DOHH2 (cell line): ENCODE results near the gene TWIST2.

Source experiments
- H3F3A ChIP-seq: fragments of 200-600 bp; sonication (generic), shearing (Covaris generic); 2 replicates; pipeline ENCODE4 v1.6.0; 2016; ENCODE audit warnings: antibody characterized with exemption, mild to moderate bottlenecking; ENCODE audit not compliant: control insufficient read depth, insufficient read depth
- H3K27ac ChIP-seq: fragments of 200-600 bp; sonication (generic); 2 replicates; pipeline ENCODE4 v1.5.1; 2014; ENCODE audit warnings: low read depth, mild to moderate bottlenecking, low read length, moderate library complexity
- H3K27me3 ChIP-seq: fragments of 200-600 bp; sonication (generic); 2 replicates; pipeline ENCODE4 v1.6.1; 2014; ENCODE audit warnings: mild to moderate bottlenecking, low read length, mixed read lengths; ENCODE audit not compliant: control insufficient read depth
- H3K36me3 ChIP-seq: fragments of 200-600 bp; sonication (generic); 2 replicates; pipeline ENCODE4 v1.6.1; 2014; ENCODE audit warnings: mild to moderate bottlenecking, low read length, moderate library complexity, mixed read lengths; ENCODE audit not compliant: control insufficient read depth
- H3K4me1 ChIP-seq: fragments of 200-600 bp; sonication (generic); 2 replicates; pipeline ENCODE4 v1.6.1; 2014; ENCODE audit warnings: mild to moderate bottlenecking, low read length, mixed read lengths; ENCODE audit not compliant: control insufficient read depth
- H3K4me2 ChIP-seq: fragments of 200-600 bp; sonication (generic); 2 replicates; pipeline ENCODE4 v1.6.0; 2014; ENCODE audit warnings: mild to moderate bottlenecking, low read length, moderate library complexity
- H3K4me3 ChIP-seq: fragments of 200-600 bp; sonication (generic); 2 replicates; pipeline ENCODE4 v1.5.1; 2014; ENCODE audit warnings: mild to moderate bottlenecking, low read length, mixed read lengths
- H3K79me2 ChIP-seq: fragments of 200-600 bp; sonication (generic); 2 replicates; pipeline ENCODE4 v1.6.1; 2014; ENCODE audit warnings: mild to moderate bottlenecking, low read length, mixed read lengths; ENCODE audit not compliant: control insufficient read depth
- H3K9me2 ChIP-seq: fragments of 200-600 bp; sonication (generic); replicated peaks from 2 replicates; pipeline ENCODE4 v1.6.1; 2014; ENCODE audit warnings: mild to moderate bottlenecking, low read length, mixed read lengths; ENCODE audit not compliant: control insufficient read depth
- H3K9me3 ChIP-seq: fragments of 200-600 bp; sonication (generic); 2 replicates; pipeline ENCODE4 v1.6.1; 2014; ENCODE audit warnings: antibody characterized with exemption, low read length, mixed read lengths; ENCODE audit not compliant: control insufficient read depth, insufficient read depth
- H4K20me1 ChIP-seq: fragments of 200-600 bp; sonication (generic); 2 replicates; pipeline ENCODE4 v1.6.0; 2014; ENCODE audit warnings: low read depth, mild to moderate bottlenecking, antibody characterized with exemption, low read length, moderate library complexity; ENCODE audit not compliant: control insufficient read depth, insufficient read depth
- CTCF ChIP-seq: fragments of 200-600 bp; sonication (generic); IDR thresholded peaks from one replicate; pipeline ENCODE4 v1.5.1; 2014; ENCODE audit warnings: antibody characterized with exemption, mild to moderate bottlenecking, low read depth, low read length; ENCODE audit not compliant: poor library complexity, severe bottlenecking
- EZH2phosphoT487 ChIP-seq: fragments of 200-600 bp; sonication (generic); IDR thresholded peaks from 2 replicates; pipeline ENCODE4 v1.6.1; 2017; ENCODE audit warnings: borderline replicate concordance, mild to moderate bottlenecking, antibody characterized with exemption, low read length, moderate library complexity, mixed read lengths

TWIST2 gene

GRCh38 chr2:238862701-238863100 is 14.8 kb downstream of the TWIST2 start:
- H3F3A ChIP-seq = no peaks in the 10 kb centered on the region
- no peak overlapping the region for H3K4me3 ChIP-seq
- no peak for TF ChIP-seq EZH2phosphoT487
- no peak for TF ChIP-seq CTCF
- no peaks in the 10 kb centered on the region for H3K79me2 ChIP-seq
- no peak overlapping the region for H3K4me2 ChIP-seq
- peaks cover 3% of the 10 kb centered on the region; the same call in 1 of the 2 replicates for H4K20me1 ChIP-seq
- H3K36me3 ChIP-seq = no peaks in the 10 kb centered on the region
- H3K27me3 ChIP-seq = no peaks in the 10 kb centered on the region
- no peak overlapping the region for H3K27ac ChIP-seq
- no peaks in the 10 kb centered on the region for H3K4me1 ChIP-seq
- no peaks in the 10 kb centered on the region for H3K9me3 ChIP-seq
- no peaks in the 10 kb centered on the region for H3K9me2 ChIP-seq

GRCh38 chr2:238863231-238863630 is 15.3 kb downstream of the TWIST2 start:
- no peaks in the 10 kb centered on the region for H3F3A ChIP-seq
- H3K4me3 ChIP-seq = no peak overlapping the region
- H4K20me1 ChIP-seq = peaks cover 2% of the 10 kb centered on the region; the same call in 1 of the 2 replicates
- TF ChIP-seq CTCF = no peak
- no peak for TF ChIP-seq EZH2phosphoT487
- no peaks in the 10 kb centered on the region for H3K9me2 ChIP-seq
- no peak overlapping the region for H3K27ac ChIP-seq
- no peaks in the 10 kb centered on the region for H3K9me3 ChIP-seq
- H3K79me2 ChIP-seq = no peaks in the 10 kb centered on the region
- H3K4me2 ChIP-seq = no peak overlapping the region
- no peaks in the 10 kb centered on the region for H3K36me3 ChIP-seq
- H3K27me3 ChIP-seq = no peaks in the 10 kb centered on the region
- no peaks in the 10 kb centered on the region for H3K4me1 ChIP-seq

- Histone ChIP-seq H3K4me2 (no peak overlapping the region), H3K36me3 (no peaks in the 10 kb centered on the region), H3F3A (no peaks in the 10 kb centered on the region), H3K4me3 (no peak overlapping the region), H3K9me2 (no peaks in the 10 kb centered on the region), H4K20me1 (no peaks in the 10 kb centered on the region), H3K27ac (no peak overlapping the region), H3K9me3 (no peaks in the 10 kb centered on the region), H3K27me3 (no peaks in the 10 kb centered on the region), H3K4me1 (no peaks in the 10 kb centered on the region), H3K79me2 (no peaks in the 10 kb centered on the region)
- TF ChIP-seq CTCF (no peak), EZH2phosphoT487 (no peak)
Observed at GRCh38 chr2:238863749-238864206, 15.9 kb downstream of the TWIST2 start.
